ENCODE measurements around the gene CDK5RAP1. TPM values are rescaled to one million over a fixed set of nuclear protein-coding genes. Genes with fewer than 3 reads are reported as not detected.

Gene CDK5RAP1
- total RNA-seq, 1 donor from 2014 or later: 25.3 TPM

GRCh38 chr20:33337531-33338165, 63.7 kb downstream of the CDK5RAP1 start:
- no peak for DNase-seq (ENCODE audit: extremely low spot score, unreplicated experiment)
- Mint-ChIP-seq H3K4me3 (ENCODE audit: unreplicated experiment) (no peak overlapping the region), H3K27ac (ENCODE audit: unreplicated experiment) (no peak overlapping the region), H3K9me3 (ENCODE audit: unreplicated experiment) (no peaks in the 10 kb centered on the region), H3K27me3 (ENCODE audit: unreplicated experiment) (peaks cover 13% of the 10 kb centered on the region), H3K4me1 (ENCODE audit: unreplicated experiment) (no peaks in the 10 kb centered on the region), H3K36me3 (ENCODE audit: unreplicated experiment) (no peaks in the 10 kb centered on the region)
- no peak for TF ChIP-seq CTCF (IDR thresholded peaks at IDR 0.05)

GRCh38 chr20:33337119-33337518, 64.2 kb downstream of the CDK5RAP1 start:
- Mint-ChIP-seq H3K4me3 (ENCODE audit: unreplicated experiment) (no peak overlapping the region), H3K27ac (ENCODE audit: unreplicated experiment) (no peak overlapping the region), H3K27me3 (ENCODE audit: unreplicated experiment) (peaks cover 13% of the 10 kb centered on the region), H3K4me1 (ENCODE audit: unreplicated experiment) (no peaks in the 10 kb centered on the region), H3K36me3 (ENCODE audit: unreplicated experiment) (no peaks in the 10 kb centered on the region), H3K9me3 (ENCODE audit: unreplicated experiment) (no peaks in the 10 kb centered on the region)
- DNase-seq (ENCODE audit: extremely low spot score, unreplicated experiment): no peak
- TF ChIP-seq CTCF (IDR thresholded peaks at IDR 0.05): no peak

GRCh38 chr20:33336375-33336774, 64.9 kb downstream of the CDK5RAP1 start:
- Mint-ChIP-seq H3K27me3 (ENCODE audit: unreplicated experiment) (peaks cover 13% of the 10 kb centered on the region), H3K36me3 (ENCODE audit: unreplicated experiment) (no peaks in the 10 kb centered on the region), H3K4me1 (ENCODE audit: unreplicated experiment) (no peaks in the 10 kb centered on the region), H3K27ac (ENCODE audit: unreplicated experiment) (no peak overlapping the region), H3K4me3 (ENCODE audit: unreplicated experiment) (no peak overlapping the region), H3K9me3 (ENCODE audit: unreplicated experiment) (no peaks in the 10 kb centered on the region)
- DNase-seq (ENCODE audit: extremely low spot score, unreplicated experiment): no peak
- no peak for TF ChIP-seq CTCF (IDR thresholded peaks at IDR 0.05)

- Mint-ChIP-seq H3K4me1 (ENCODE audit: unreplicated experiment) (no peaks in the 10 kb centered on the region), H3K27ac (ENCODE audit: unreplicated experiment) (no peak overlapping the region), H3K27me3 (ENCODE audit: unreplicated experiment) (peaks cover 17% of the 10 kb centered on the region), H3K9me3 (ENCODE audit: unreplicated experiment) (no peaks in the 10 kb centered on the region), H3K4me3 (ENCODE audit: unreplicated experiment) (no peak overlapping the region), H3K36me3 (ENCODE audit: unreplicated experiment) (no peaks in the 10 kb centered on the region)
- DNase-seq (ENCODE audit: extremely low spot score, unreplicated experiment): no peak
- no peak for TF ChIP-seq CTCF (IDR thresholded peaks at IDR 0.05)
These were observed 67.2 kb downstream of the CDK5RAP1 start for GRCh38 chr20:33334111-33334510.

- no peak overlapping the region for H3K27ac Mint-ChIP-seq (ENCODE audit: unreplicated experiment)
- no peak for TF ChIP-seq CTCF (IDR thresholded peaks at IDR 0.05)
- peaks cover 21% of the 10 kb centered on the region for H3K27me3 Mint-ChIP-seq (ENCODE audit: unreplicated experiment)
- no peak for DNase-seq (ENCODE audit: extremely low spot score, unreplicated experiment)
- H3K4me1 Mint-ChIP-seq (ENCODE audit: unreplicated experiment): no peaks in the 10 kb centered on the region
- no peak overlapping the region for H3K4me3 Mint-ChIP-seq (ENCODE audit: unreplicated experiment)
- no peaks in the 10 kb centered on the region for H3K9me3 Mint-ChIP-seq (ENCODE audit: unreplicated experiment)
- H3K36me3 Mint-ChIP-seq (ENCODE audit: unreplicated experiment): no peaks in the 10 kb centered on the region
These were observed 67.7 kb downstream of the CDK5RAP1 start for GRCh38 chr20:33333616-33334015.

Measured in osteocyte (in vitro differentiated cells).